GM21390 (cell line): ENCODE measurements around the gene PSMA8.
"Not testable (repeated sequence)": the region's sequence is repeated elsewhere in the genome, so short reads cannot be mapped to it uniquely, and the experiment has no call there.

Source experiments
- ATAC-seq: cut with Tn5 transposase; IDR thresholded peaks from one replicate; pipeline ENCODE4 v1.9.1; 2021; ENCODE audit not compliant: unreplicated experiment

PSMA8 gene

DNA sequence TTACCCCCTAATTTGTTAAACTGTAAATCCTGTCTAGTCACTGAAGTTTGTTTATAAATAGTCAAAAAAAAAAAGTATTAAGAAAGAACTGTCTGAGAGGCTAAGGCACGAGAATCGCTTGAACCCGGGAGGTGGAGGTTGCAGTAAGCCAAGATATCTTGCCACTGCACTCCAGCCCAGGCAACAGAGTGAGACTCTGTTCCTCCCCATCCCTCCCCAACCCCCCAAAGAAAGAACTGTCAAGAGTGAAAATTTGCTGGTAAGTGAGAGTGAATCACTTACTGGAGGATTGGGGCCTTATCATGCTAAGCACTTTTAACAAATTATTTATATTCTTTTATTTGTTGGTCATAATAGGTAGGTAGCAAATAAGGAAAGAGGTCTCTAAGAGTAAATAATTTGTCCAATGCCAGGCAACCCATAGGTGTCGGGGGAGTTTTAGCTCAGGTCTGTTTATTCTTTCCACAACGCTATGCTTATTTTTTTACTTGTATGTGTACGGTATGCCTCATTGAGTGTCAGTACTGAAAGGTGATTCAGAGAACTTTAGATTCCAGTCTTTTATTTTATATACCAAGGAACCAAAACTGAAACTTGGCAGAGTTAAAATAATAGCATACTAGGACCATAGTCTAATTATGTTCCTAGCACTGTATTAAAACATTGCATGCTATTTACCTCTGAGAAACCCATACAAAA is 95.0 kb downstream of the PSMA8 start:
- ATAC-seq, result no peak

DNA sequence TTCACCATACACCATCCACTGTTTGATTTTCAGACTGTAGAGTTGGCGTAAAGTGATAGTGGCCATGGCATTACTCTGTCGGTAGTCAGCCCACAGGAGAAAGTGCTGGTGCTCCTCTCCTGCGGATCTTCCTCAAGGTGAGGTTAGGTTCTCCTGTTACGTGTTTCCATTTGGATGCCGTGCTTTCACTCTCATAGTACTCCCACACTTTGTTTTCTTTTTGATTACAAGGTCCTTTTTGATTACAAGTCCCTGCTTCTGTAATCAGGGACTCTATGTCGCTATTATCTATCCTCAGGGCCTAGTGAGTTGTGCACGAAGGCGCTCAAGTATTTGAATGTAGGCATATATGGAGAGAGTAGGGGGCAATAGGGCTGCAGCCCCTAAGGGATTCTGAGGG is 96.8 kb downstream of the PSMA8 start:
- no peak for ATAC-seq

DNA sequence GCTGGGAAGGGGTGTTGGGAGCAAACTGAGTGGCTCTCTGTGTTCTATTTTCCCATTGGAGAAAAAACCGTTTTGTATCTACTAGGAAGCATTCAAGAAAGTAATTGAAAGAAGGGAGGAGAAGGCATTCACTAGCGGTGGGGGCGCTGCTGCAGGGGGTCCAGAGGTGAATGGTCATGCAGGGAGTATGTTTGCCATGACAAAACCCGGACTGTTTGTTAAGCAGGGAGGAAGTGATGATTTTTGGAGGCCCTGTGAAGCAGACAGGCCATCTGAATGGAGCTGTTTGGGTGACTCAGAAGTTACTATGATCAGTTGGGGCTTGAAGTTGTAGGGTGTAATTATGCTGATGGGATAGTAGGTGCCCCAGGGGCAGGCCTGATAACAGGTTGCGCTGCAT is 99.5 kb downstream of the PSMA8 start:
- no peak for ATAC-seq

GRCh38 chr18:26237363-26237762 is 103.7 kb downstream of the PSMA8 start:
- ATAC-seq, result not testable (repeated sequence)

DNA sequence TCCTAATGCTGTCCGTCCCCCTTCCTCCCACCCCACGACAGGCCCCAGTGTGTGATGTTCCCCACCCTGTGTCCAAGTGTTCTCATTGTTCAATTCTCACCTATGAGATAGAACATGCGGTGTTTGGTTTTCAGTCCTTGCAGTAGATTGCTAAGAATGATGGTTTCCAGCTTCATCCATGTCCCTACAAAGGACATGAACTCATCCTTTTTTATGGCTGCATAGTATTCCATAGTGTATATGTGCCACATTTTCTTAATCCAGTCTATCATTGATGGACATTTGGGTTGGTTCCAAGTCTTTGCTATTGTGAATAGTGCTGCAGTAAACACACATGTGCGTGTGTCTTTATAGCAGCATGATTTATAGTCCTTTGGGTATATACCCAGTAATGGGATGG is 105.0 kb downstream of the PSMA8 start:
- ATAC-seq, result not testable (repeated sequence)

DNA sequence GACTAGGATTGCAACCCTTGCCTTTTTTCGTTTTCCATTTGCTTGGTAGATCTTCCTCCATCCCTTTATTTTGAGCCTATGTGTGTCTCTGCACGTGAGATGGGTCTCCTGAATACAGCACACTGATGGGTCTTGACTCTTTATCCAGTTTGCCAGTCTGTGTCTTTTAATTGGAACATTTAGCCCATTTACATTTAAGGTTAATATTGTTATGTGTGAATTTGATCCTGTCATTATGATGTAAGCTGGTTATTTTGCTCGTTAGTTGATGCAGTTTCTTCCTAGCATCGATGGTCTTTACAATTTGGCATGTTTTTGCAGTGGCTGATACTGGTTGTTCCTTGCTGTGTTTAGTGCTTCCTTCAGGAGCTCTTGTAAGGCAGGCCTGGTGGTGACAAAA is 108.7 kb downstream of the PSMA8 start:
- ATAC-seq, result not testable (repeated sequence)
